ENCODE data around the gene BICD2. TPM values are rescaled to one million over a fixed set of nuclear protein-coding genes. Genes with fewer than 3 reads are reported as not detected.
"Not testable (repeated sequence)": the region's sequence is repeated elsewhere in the genome, so short reads cannot be mapped to it uniquely, and the experiment has no call there.

The BICD2 gene
- total RNA-seq, 1 donor from 2014 or later, result 22.5 TPM

DNA sequence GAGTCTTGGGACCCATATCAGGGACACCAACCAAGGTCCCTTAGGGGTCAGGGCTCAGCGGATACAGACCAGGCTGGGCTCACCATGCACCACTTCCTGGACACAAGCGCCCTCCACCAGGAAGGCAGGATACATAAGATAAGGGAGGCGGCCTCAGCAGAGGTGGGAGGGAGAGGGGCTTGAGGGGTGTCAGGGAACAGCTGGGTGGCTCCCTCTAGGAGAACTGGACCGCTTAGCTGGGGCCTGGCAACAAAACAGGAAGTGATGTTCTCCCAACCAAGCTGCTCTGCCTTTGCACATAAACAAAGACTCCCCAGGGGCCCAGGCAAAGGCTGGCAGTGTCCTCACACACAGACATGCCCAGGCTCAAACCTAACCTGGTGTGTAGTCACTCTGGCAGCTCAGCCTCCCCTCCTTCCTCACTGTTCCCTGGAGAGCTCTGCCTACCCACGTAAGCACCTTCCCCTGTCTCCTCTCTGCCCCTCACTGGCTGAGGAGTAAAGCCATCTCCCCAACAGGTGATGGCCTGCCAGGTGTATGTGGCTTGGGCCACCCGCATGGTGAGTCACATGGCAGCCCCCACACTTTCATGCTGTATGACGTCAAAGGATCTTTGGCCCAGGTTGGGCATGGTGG is 5.8 kb upstream of the BICD2 start:
- ATAC-seq (ENCODE audit: low read depth) (peak; percentile 75), DNase-seq (peak; percentile 27)
- Mint-ChIP-seq H3K4me1 (peaks cover 38% of the 10 kb centered on the region), H3K27ac (peak overlapping the region; percentile 89), H3K4me3 (peak overlapping the region; percentile 35), H3K27me3 (no peaks in the 10 kb centered on the region), H3K9me3 (no peaks in the 10 kb centered on the region), H3K36me3 (ENCODE audit: low read depth) (no peaks in the 10 kb centered on the region)
- intact Hi-C loops (cut with micrococcal nuclease), result no loop called here
- TF ChIP-seq, protein P1, sequence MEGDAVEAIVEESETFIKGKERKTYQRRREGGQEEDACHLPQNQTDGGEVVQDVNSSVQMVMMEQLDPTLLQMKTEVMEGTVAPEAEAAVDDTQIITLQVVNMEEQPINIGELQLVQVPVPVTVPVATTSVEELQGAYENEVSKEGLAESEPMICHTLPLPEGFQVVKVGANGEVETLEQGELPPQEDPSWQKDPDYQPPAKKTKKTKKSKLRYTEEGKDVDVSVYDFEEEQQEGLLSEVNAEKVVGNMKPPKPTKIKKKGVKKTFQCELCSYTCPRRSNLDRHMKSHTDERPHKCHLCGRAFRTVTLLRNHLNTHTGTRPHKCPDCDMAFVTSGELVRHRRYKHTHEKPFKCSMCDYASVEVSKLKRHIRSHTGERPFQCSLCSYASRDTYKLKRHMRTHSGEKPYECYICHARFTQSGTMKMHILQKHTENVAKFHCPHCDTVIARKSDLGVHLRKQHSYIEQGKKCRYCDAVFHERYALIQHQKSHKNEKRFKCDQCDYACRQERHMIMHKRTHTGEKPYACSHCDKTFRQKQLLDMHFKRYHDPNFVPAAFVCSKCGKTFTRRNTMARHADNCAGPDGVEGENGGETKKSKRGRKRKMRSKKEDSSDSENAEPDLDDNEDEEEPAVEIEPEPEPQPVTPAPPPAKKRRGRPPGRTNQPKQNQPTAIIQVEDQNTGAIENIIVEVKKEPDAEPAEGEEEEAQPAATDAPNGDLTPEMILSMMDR (IDR thresholded peaks at IDR 0.05), result no peak
- CTCF ChIA-PET, result interaction anchor here (0.8 to 2.3 kb wide), 5 partner anchors 19 to 54 kb away, joined by 3 to 8 read pairs (median 4); no protein-coding TSS in a partner anchor
- POLR2A ChIA-PET, result no interaction called here

DNA sequence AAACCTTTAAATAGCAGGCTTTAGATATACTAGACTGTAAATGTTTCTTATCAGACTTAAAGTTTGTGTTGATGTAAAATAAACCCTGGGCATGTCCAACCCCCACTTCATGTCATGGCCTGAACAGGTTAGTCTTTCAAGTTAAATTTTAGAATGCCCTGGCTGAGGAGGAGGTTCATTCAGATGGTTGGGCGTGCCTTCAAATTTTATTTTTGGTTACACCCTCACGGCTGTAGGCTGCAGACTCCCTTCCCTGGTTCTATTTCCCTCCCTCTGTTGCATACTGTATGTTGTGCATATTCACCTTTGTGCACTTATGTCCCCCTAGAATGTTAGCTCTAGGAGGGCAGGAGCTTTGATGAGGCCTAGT is 5.3 kb upstream of the BICD2 start:
- POLR2A ChIA-PET, result no interaction called here
- peaks cover 38% of the 10 kb centered on the region for H3K4me1 Mint-ChIP-seq

DNA sequence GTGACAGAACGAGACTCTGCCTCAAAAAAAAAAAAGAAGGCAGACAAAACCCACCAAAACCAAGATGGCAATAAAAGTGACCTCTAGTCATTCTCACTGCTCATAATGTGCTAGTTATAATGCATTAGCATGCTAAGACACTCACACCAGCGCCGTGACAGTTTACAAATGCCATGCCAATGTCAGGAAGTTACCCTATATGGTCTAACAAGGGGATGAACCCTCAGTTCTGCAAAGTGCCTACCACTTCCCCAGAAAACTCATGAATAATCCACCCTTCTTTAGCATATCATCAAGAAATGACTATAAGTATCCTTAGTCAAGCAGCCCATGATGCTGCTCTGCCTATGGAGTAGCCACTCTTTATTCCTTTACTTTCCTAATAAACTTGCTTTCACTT is 4.7 kb upstream of the BICD2 start:
- Mint-ChIP-seq H3K4me1 (peaks cover 38% of the 10 kb centered on the region), H3K27ac (peak overlapping the region; percentile 89), H3K27me3 (no peaks in the 10 kb centered on the region), H3K4me3 (no peak overlapping the region), H3K36me3 (ENCODE audit: low read depth) (no peaks in the 10 kb centered on the region), H3K9me3 (no peaks in the 10 kb centered on the region)
- intact Hi-C loops (cut with micrococcal nuclease), result loop anchor here (10.0 kb wide), 1 partner anchor 296 kb away; no protein-coding TSS in a partner anchor
- ChIA-PET CTCF (no interaction called here), POLR2A (no interaction called here)
- ATAC-seq (ENCODE audit: low read depth), result no peak
- no peak for DNase-seq
- TF ChIP-seq, protein P1 (IDR thresholded peaks at IDR 0.05), result no peak

More for the DNA sequence above, 5.3 kb upstream of the BICD2 start:
- CTCF ChIA-PET, result interaction anchor here (0.8 to 2.3 kb wide), 4 partner anchors 19 to 53 kb away, joined by 3 to 8 read pairs (median 4); no protein-coding TSS in a partner anchor
- TF ChIP-seq, protein P1 (IDR thresholded peaks at IDR 0.05), result no peak
- H3K4me3 Mint-ChIP-seq, result peak overlapping the region; percentile 35
- intact Hi-C loops (cut with micrococcal nuclease), result loop anchor here (10.0 kb wide), 1 partner anchor 295 kb away; no protein-coding TSS in a partner anchor
- H3K36me3 Mint-ChIP-seq (ENCODE audit: low read depth), result no peaks in the 10 kb centered on the region
- no peaks in the 10 kb centered on the region for H3K27me3 Mint-ChIP-seq
- no peaks in the 10 kb centered on the region for H3K9me3 Mint-ChIP-seq
- ATAC-seq (ENCODE audit: low read depth), result no peak
- DNase-seq, result no peak
- H3K27ac Mint-ChIP-seq, result peak overlapping the region; percentile 89

DNA sequence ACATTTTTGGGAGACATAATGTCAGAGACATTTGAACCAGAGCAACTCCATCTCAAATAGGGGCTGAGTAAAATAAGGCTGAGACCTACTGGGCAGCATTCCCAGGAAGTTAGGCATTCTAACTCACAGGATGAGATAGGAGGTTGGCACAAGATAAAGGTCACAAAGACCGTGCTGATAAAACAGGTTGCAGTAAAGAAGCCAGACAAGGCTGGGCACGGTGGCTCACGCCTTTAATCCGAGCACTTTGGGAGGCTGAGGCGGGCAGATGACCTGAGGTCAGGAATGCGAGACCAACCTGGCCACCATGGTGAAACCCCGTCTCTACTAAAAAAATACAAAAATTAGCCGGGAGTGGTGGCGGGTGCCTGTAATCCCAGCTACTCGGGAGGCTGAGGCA is 4.2 kb upstream of the BICD2 start:
- POLR2A ChIA-PET; H3K9me3 Mint-ChIP-seq; H3K27me3 Mint-ChIP-seq; DNase-seq; H3K36me3 Mint-ChIP-seq (ENCODE audit: low read depth); CTCF ChIA-PET; H3K4me3 Mint-ChIP-seq; H3K27ac Mint-ChIP-seq; ATAC-seq (ENCODE audit: low read depth): not testable (repeated sequence)
- intact Hi-C loops (cut with micrococcal nuclease), result loop anchor here (10.0 kb wide), 1 partner anchor 296 kb away; no protein-coding TSS in a partner anchor
- peaks cover 38% of the 10 kb centered on the region for H3K4me1 Mint-ChIP-seq

DNA sequence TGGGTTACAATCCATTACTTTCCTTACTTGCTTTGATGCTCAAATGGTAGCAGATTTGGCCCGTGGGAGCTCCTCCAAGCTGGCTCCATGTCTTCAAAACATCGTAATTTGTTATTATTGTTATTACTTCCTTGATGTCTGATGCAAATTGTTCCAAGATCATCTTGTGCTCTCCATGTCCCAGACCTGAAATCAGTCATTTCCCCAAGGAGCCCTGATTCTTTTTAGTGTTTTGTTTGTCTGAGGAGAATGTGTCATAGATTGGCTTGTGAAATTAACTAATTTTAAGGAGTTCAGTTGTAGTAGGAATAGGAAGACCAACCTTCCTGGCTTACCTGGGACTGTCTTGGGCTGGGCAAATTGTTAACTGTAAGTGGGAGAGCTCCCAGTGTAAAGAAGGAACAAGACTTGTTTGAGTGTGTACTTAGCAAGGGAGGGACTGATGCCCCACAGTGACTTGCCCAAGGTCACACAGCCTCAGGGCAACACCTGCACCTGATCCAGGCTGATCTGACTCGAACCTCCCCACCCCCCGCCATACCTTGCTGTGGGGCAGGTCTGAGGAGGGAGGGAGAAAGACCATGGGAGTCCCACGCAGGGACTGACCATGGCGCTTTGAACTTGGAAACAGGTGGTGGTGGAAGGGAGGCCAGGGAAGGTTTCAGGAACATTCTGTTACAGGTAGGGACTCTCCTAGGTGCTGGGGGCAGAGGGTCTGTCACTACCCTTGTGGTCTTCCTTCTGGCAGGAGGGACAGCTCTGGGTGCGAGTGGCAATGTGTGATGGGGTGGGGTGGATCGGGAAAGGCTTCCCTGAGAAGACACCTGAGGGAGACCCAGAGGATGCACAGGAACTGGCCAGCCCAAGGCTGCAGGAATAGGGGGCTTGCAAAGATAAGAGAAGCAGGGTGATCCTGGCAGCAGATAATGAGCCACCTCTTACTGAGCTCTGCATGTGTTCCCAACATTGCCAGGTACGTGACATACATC is 2.7 kb upstream of the BICD2 start:
- no peaks in the 10 kb centered on the region for H3K27me3 Mint-ChIP-seq
- POLR2A ChIA-PET, result no interaction called here
- DNase-seq (no peak), ATAC-seq (ENCODE audit: low read depth) (no peak)
- H3K36me3 Mint-ChIP-seq (ENCODE audit: low read depth), result peaks cover 2% of the 10 kb centered on the region
- H3K9me3 Mint-ChIP-seq, result no peaks in the 10 kb centered on the region
- intact Hi-C loops (cut with micrococcal nuclease), result loop anchor here (10.0 kb wide), 1 partner anchor 297 kb away; no protein-coding TSS in a partner anchor
- no peak overlapping the region for H3K4me3 Mint-ChIP-seq
- H3K4me1 Mint-ChIP-seq, result peaks cover 53% of the 10 kb centered on the region
- H3K27ac Mint-ChIP-seq, result peak overlapping the region; percentile 24
- TF ChIP-seq, protein P1 (IDR thresholded peaks at IDR 0.05), result no peak
- CTCF ChIA-PET, result no interaction called here
